Neutrophil (primary cell): ENCODE measurements around the gene HNF4A.
"Not testable (repeated sequence)": the region's sequence is repeated elsewhere in the genome, so short reads cannot be mapped to it uniquely, and the experiment has no call there.

Experiments used
- H3K27ac ChIP-seq: fragments of 200-600 bp; sonication (generic); 2 replicates; pipeline ENCODE4 v1.5.1; 2016; ENCODE audit warnings: mild to moderate bottlenecking, moderate library complexity
- H3K27me3 ChIP-seq: fragments of 200-600 bp; sonication (generic); 2 replicates; pipeline ENCODE4 v1.6.0; 2016; ENCODE audit warnings: mild to moderate bottlenecking
- H3K36me3 ChIP-seq: fragments of 200-600 bp; sonication (generic); 2 replicates; pipeline ENCODE4 v1.5.1; 2017
- H3K4me1 ChIP-seq, 2 experiments: fragments of 200-600 bp in 1 of 2; sonication (generic) in 1 of 2; 1 replicate in 1 of 2; 2 replicates in 1 of 2; pipeline versions ENCODE4 v1.5.1 to v1.6.1; 2013 to 2016; ENCODE audit warnings: low read depth in 1 of 2, low read length in 1 of 2, mild to moderate bottlenecking in 1 of 2, moderate library complexity in 1 of 2; ENCODE audit not compliant: control insufficient read depth in 1 of 2, insufficient read depth in 1 of 2
- H3K4me3 ChIP-seq, 2 experiments: fragments of 200-600 bp in 1 of 2; sonication (generic) in 1 of 2; 1 replicate in 1 of 2; 2 replicates in 1 of 2; pipeline ENCODE4 v1.5.1; 2013 to 2016; ENCODE audit warnings: low read depth in 1 of 2, low read length in 1 of 2, mild to moderate bottlenecking in 1 of 2, moderate library complexity in 1 of 2
- H3K9me3 ChIP-seq: fragments of 200-600 bp; sonication (generic); 2 replicates; pipeline ENCODE4 v1.5.1; 2016
- CTCF ChIP-seq: fragments of 200-600 bp; sonication (generic); IDR thresholded peaks from 2 replicates; pipeline ENCODE4 v1.5.1; 2016; ENCODE audit warnings: antibody characterized with exemption

HNF4A gene

GRCh38 chr20:44336725-44337380 is 18.6 kb upstream of the HNF4A start, which contains the start of gene R3HDML:
Gene R3HDML, plus strand, starts transcription at chr20:44337043. Its CDS starts 115 bp downstream, at chr20:44337158.
- Histone ChIP-seq H3K36me3 (no peaks in the 10 kb centered on the region), H3K9me3 (no peaks in the 10 kb centered on the region), H3K27ac (no peak within 1 kb of the TSS), H3K4me3 (no peak within 1 kb of the TSS), H3K27me3 (peaks cover 35% of the 10 kb centered on the region), H3K4me1 (no peaks in the 10 kb centered on the region)
- no peak for TF ChIP-seq CTCF

GRCh38 chr20:44342248-44342647 is 13.3 kb upstream of the HNF4A start:
- H3K27me3 ChIP-seq = peaks cover 9% of the 10 kb centered on the region
- no peaks in the 10 kb centered on the region for H3K9me3 ChIP-seq
- H3K36me3 ChIP-seq = no peaks in the 10 kb centered on the region
- no peak overlapping the region for H3K4me3 ChIP-seq
- H3K4me1 ChIP-seq = no peaks in the 10 kb centered on the region
- H3K27ac ChIP-seq = no peak overlapping the region
- TF ChIP-seq CTCF = no peak

DNA sequence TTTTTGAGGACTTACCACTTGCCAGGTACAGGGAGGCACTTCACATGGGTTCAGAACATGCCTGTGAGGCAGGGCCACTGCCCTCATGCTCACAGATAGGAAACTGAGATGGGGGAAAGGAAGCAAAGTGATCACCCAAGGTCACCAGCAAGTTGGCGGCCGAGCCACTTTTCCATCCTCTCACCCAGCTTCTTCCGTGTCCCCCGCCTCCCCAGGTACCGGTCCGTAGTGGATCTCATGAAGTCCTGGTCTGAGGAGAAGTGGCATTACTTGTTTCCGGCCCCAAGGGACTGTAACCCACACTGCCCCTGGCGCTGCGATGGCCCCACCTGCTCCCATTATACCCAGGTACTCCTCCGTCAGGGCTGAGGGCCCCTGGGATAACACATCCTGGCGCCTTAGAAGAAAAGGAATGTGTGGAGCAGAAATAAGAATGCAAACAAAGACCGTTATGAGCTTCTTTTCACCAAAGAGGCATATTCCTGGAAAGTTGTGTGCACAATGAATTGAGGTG is 12.3 kb upstream of the HNF4A start:
- Histone ChIP-seq H3K27me3 (peaks cover 4% of the 10 kb centered on the region), H3K27ac (no peak overlapping the region), H3K4me3 (no peak overlapping the region), H3K9me3 (no peaks in the 10 kb centered on the region), H3K36me3 (no peaks in the 10 kb centered on the region), H3K4me1 (no peaks in the 10 kb centered on the region)
- TF ChIP-seq CTCF = no peak

GRCh38 chr20:44344723-44345122 is 10.8 kb upstream of the HNF4A start:
- Histone ChIP-seq H3K36me3 (no peaks in the 10 kb centered on the region), H3K4me1 (no peaks in the 10 kb centered on the region), H3K9me3 (no peaks in the 10 kb centered on the region), H3K4me3 (no peak overlapping the region), H3K27me3 (peaks cover 4% of the 10 kb centered on the region), H3K27ac (no peak overlapping the region)
- no peak for TF ChIP-seq CTCF

GRCh38 chr20:44345147-44345546 is 10.4 kb upstream of the HNF4A start:
- no peaks in the 10 kb centered on the region for H3K4me1 ChIP-seq
- H3K9me3 ChIP-seq = no peaks in the 10 kb centered on the region
- H3K4me3 ChIP-seq = no peak overlapping the region
- H3K27ac ChIP-seq = no peak overlapping the region
- peaks cover 4% of the 10 kb centered on the region for H3K27me3 ChIP-seq
- H3K36me3 ChIP-seq = no peaks in the 10 kb centered on the region
- no peak for TF ChIP-seq CTCF

DNA sequence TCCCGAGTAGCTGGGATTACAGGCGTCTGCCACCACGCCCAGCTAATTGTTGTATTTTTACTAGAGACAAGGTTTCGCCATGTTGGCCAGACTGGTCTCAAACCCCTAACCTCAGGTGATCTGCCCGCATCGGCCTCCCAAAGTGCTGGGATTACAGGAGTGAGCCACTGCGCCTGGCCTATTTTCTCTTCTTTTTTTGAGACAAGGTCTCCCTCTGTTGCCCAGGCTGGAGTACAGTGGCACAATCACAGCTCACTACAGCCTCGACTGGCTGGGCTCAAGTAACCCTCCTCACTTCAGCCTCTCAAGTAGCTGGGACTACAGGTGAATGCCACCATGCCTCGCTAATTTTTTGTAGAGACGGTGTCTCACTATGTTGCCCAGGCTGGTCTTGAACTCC is 9.6 kb upstream of the HNF4A start:
- not testable (repeated sequence) for H3K27ac ChIP-seq, H3K36me3 ChIP-seq

More for the DNA sequence above, 9.6 kb upstream of the HNF4A start:
- not testable (repeated sequence) for H3K4me1 ChIP-seq, H3K9me3 ChIP-seq, H3K27me3 ChIP-seq, H3K4me3 ChIP-seq
